Gastrocnemius medialis (tissue), 4 donors: ENCODE data around the gene MAPK13.

Experiments
- POLR2A ChIP-seq, 2 donors: fragments of 450-650 bp; IDR thresholded peaks; one replicate each; pipeline ENCODE4 v1.6.1; 2017; ENCODE audit warnings: antibody characterized with exemption in 2 of 2, mild to moderate bottlenecking in 2 of 2, moderate library complexity in 2 of 2
- TF ChIP-seq, protein P1 (sequence below), 5 experiments: fragments of 450-650 bp in 3 of 5; fragments of 200-600 bp in 2 of 5; sonication (generic) in 2 of 5; IDR thresholded peaks in 4 of 5; conservative IDR thresholded peaks in 1 of 5; 1 replicate in 4 of 5; 2 replicates in 1 of 5; pipeline ENCODE4 v1.5.1; 2016 to 2019; ENCODE audit warnings: antibody characterized with exemption in 5 of 5, mild to moderate bottlenecking in 3 of 5, moderate library complexity in 3 of 5

DNA sequence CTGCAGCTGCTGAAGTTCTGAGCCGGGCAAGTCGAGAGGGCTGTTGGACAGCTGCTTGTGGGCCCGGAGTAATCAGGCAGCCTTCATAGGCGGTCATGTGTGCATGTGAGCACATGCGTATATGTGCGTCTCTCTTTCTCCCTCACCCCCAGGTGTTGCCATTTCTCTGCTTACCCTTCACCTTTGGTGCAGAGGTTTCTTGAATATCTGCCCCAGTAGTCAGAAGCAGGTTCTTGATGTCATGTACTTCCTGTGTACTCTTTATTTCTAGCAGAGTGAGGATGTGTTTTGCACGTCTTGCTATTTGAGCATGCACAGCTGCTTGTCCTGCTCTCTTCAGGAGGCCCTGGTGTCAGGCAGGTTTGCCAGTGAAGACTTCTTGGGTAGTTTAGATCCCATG, 21.2 kb upstream of the MAPK13 start:
- TF ChIP-seq, protein P1, sequence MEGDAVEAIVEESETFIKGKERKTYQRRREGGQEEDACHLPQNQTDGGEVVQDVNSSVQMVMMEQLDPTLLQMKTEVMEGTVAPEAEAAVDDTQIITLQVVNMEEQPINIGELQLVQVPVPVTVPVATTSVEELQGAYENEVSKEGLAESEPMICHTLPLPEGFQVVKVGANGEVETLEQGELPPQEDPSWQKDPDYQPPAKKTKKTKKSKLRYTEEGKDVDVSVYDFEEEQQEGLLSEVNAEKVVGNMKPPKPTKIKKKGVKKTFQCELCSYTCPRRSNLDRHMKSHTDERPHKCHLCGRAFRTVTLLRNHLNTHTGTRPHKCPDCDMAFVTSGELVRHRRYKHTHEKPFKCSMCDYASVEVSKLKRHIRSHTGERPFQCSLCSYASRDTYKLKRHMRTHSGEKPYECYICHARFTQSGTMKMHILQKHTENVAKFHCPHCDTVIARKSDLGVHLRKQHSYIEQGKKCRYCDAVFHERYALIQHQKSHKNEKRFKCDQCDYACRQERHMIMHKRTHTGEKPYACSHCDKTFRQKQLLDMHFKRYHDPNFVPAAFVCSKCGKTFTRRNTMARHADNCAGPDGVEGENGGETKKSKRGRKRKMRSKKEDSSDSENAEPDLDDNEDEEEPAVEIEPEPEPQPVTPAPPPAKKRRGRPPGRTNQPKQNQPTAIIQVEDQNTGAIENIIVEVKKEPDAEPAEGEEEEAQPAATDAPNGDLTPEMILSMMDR (IDR thresholded peaks at IDR 0.05 in 4 of 5, conservative IDR thresholded peaks at IDR 0.05 in 1 of 5) = no peak
- no peak for TF ChIP-seq POLR2A (IDR thresholded peaks at IDR 0.05)
